HG03025 (cell line): Measurements from ENCODE around the gene MED13L.
A peak's percentile ranks its signal among the peaks of the same experiment; 100 is the strongest.

Experiments
- ATAC-seq: cut with Tn5 transposase; IDR thresholded peaks from one replicate; pipeline ENCODE4 v1.9.1; 2021; ENCODE audit warnings: mild to moderate bottlenecking, moderate library complexity; ENCODE audit not compliant: unreplicated experiment, low FRiP score

The MED13L gene

DNA sequence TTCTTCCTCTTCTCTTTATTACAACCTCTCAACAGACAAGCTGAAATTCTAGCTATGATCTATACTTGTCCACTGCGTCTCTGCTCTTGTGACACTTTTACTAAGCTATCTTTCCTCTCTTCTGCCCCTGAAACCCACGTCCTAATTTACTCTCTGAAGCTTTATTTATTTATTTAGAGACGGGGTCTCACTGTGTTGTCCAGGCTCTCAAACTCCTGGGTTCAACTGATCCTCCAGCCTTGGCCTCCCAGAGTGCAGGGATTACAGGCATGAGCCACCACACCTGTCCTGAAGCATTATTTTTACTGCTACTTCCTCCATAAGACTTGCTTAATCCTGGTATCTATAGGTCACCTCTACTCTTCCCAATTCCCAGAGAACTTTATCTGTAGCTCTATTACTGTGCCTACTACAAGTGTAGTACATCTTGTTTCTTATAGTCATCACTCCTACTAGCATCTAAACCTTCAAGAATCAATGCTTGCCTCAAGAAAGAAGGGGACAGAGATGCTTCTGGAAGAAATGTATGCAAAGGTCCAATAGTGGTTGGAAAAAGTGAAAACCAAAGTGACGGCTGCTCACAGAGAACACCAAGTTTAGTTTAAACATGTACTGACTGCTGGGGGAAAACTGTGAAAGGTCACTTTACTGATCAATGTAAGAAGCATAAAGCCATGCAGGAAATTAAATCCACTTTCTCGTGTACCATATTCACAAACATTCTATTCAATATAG is 61.3 kb downstream of the MED13L start:
- ATAC-seq = no peak

DNA sequence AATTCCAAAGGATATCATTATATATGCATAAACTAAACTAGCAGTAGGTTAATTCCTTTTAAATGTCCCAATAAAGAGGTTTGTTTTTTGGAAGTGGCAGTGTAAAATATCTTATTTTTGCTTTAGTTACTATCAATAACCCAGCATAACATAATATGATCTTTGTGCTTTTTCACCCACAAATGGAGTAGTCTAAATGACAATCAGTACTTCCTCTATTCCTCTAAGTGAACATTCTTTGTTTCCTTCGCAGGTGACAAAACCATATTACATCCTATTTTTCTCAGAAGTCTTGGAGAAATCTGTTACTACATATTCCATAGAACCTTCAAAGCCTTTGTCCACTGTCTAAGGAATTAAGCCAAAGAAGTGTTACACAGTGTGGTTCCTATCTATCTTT is 62.5 kb downstream of the MED13L start:
- ATAC-seq = no peak

DNA sequence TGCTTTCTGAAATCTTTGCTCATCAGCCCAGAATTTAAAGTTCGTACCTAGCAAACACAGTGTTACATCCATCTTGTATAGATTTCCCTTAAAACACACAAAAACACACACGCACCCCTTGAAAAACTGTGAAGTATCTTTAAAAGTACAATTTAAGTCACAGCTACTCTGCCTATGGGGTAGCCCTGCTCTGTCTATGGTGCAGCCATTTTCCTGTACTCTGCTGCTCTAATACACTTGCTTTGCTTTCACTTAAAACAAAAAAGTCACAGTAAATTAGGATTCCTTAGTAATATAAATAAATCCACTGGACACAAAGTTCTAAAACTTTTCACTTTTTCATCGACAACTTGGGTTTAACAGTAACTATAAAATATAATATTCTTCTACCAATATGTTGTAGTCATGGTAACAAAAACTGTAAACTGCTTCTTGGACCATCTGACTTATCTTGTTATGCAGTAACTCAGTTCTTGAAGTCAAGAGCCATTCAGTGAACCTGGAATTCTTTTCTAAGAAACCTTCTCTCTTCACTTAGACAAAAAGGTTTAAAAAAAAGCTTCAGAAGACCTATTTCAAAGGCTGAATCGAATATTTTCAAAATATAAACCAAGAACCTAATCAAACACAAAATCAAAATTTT is 63.5 kb downstream of the MED13L start:
- ATAC-seq = no peak

DNA sequence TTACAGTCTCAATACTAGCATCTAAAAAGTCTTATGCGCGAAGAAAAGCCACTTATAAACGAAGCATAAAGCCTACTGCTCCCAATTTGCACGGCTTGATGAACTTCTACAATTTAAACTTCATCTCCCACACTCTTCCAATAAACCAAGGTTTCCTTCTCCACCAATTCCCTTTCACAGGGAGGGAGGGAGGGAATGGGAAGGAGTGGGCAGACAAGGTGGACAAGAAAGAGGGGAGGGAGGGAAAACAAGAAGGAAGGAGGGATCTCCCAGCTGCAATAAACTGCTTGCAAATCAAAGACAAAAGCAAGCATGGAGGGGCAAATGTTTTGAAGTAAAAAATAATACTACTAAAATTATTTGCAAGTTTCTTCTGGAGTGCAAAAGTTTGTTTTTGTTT is 64.5 kb downstream of the MED13L start:
- no peak for ATAC-seq

DNA sequence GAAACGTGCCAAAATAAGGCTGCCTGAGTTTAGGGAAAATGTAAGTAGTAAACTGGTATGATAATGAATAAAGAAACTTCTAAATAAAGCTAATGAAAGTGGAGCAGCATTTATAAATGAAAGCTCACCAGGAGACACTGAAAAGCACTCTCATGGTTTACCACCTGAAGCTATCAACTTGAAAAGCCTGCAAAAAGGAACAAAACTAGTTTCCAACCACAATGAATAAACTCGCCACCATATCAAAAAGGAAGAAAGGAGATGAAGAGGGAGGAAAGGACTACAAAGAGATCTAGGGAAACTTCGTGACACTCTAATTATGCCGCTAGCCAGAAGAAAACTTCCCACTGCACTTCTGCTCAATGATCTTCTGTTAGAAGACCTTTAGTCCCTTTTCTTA is 66.7 kb downstream of the MED13L start:
- no peak for ATAC-seq

DNA sequence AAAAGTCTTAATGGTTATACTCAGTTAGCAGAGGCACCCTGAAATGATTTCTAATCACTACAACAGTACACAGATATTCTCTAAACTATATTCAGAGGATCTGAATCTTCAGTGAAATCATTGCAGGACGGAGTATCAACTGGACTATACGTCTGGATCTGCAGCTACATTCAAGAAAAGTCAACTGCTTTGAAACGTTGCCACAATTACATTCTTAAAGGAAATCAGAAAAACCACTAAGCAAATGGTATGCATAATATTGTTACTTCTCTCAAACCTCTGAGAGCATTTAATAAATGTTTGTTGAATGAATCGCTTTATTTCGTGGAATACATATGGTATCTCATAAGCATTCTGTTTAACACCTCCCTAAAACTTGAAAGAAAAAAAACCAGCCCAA is 67.4 kb downstream of the MED13L start:
- ATAC-seq = no peak

DNA sequence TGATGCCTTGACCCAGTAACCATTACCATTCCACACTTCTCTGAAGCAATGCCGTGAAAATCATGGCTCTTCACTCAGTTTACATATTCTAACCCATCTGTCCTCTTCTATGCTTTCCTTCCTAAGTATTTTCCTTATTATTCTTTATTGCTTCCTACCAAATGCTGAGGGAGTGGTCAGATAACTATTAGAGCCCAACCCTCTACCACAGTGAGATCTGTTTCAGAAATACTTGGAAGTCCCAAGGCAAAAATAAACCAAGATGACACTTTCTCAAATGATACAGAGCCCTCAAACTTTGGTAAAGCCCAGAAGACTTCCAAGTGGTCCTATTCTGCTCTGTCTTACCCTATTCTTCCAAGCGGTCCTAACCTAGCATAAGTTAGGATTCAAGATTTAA is 68.0 kb downstream of the MED13L start:
- no peak for ATAC-seq

DNA sequence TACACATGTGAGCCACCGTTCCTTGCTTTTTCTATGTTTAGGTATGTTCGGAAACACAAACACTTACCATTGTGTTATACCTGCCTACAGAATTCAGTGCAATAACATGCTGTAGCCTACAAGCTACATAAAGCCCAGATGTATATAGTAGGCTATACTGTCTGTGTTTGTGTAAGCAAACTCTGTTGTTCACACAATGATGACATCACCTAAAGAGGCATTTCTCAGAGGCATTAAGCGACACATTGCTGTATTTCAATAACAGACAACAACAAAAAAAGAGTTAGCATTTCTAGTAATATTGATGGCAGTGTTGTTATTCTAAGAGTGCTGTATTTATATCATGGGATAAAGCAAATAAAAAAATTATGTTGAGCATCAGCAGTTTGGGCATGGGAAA is 70.2 kb downstream of the MED13L start:
- ATAC-seq = no peak

DNA sequence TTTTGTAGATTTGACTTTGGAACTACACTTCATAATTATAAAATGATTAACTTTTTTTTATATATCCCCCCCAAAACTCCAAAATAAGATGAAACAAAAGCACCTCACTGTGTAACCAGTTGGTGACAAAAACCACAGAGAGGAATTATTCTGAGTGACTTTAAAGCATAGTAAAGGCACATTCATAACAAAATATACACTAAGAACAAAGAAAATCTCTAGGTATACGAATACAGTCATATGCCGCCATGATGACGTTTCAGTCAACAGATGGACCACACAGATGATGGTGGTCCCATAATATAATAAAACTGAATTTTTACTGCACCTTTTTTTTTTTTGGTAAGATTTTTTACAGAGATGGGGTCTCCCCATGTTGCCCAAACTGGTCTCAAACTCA is 70.7 kb downstream of the MED13L start:
- no peak for ATAC-seq

DNA sequence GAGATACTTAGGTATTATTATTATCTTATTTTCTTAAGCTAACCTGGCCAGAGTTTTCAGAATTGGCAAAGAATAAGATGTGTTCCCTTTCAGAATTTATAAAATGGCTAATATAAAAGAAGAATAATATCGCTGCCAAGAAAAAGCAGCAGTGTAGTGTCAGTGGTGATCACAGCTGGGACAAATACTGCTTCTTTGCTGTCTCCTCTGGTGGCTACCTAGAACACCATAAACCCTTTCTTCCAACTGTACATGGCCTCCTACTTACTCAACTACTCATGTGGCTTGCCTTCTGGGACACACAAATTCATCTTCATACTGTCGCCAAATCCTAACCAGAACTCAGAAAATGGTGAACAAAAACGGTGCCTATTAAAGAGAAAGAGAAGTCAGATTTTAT is 72.7 kb downstream of the MED13L start:
- no peak for ATAC-seq

DNA sequence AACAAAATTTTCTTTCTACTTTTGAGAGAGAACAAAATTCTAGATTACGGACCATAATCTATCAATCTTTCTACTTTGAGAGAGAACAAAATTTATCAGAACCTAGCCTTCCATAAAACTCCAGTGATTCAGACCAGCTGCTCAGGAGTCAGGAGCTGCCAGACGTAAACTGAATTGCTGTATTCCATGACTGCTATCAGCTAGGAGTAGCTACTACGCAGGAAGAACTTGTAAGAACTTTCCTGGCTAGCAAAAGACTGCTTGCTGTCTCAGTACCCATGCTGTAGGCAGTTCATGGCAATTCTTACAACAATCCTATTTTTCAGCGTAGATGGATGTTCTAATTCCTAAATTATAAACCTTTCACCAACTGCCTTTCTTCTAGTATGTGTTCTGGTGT is 73.3 kb downstream of the MED13L start:
- ATAC-seq = no peak

DNA sequence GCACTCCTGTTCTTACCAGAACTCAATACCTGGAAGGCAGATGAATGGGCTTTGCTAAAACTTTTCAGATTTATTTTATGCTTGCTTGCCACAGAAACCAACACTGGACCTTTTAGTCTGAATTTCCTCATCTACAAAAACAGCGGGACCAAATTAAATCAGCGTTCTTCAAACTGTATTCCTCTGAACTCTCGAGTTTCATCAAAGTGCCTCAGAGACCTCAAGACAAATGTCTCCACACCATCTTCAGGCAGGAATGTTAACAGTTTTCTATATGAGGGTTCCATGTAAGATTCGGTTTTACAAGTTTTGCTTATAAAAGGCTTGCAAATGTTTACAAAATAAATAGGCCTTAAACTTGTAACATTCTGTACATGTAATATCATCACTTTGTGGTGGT is 74.6 kb downstream of the MED13L start:
- no peak for ATAC-seq

DNA sequence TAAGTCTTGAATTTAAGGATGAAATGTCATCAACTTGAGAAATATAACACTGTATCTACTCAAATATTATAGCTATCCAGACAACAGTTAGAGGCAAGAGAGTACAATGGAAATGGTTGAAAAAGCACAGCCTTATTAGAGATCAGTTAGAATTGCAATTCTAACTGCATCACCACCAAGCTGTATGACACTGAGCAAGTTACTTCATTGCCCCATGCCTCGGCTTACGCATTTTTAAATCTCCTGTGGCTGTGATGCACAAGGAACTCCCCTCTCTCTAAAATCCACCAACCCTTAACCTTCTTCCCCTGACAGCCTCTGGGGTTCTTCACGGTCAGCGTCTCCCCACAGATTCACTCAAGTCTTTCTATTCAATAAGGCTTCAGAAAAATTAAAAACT is 75.1 kb downstream of the MED13L start:
- no peak for ATAC-seq

DNA sequence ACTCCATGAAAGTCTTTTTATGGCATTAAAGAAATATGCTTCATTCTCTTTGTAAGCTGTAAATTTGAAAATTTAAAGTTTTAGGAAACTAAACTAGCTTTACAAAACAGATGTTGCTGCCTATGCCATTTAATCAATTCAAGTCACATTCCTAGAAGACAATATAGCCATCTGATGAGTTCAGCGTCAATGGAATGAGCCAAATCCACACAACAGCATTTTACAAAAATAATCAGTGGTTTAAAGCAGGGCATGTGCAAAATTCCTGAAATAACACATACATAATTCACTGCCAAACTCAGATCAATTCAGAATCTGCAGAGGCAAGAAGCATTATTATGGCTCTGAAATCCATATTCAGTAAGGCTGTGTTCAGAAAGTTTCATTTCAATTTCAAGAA is 75.6 kb downstream of the MED13L start:
- ATAC-seq = no peak

DNA sequence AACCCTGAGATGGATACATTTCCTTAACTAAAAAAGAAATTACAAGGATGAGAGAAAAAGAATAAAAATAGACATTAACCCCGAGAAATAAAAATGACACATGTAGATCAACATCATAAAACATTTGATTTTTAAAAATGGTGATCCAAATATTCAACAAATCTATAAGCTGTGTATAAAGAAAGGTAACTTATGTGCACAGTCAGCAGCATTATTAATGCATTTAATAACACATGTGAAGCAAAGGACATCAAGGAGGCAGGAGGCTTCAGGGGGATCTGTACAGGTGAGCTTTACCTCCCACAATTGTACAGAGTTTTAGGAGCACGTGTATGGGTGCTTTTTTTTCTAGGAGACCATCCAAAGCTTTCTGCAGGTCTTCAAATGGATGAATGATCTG is 76.1 kb downstream of the MED13L start:
- no peak for ATAC-seq

DNA sequence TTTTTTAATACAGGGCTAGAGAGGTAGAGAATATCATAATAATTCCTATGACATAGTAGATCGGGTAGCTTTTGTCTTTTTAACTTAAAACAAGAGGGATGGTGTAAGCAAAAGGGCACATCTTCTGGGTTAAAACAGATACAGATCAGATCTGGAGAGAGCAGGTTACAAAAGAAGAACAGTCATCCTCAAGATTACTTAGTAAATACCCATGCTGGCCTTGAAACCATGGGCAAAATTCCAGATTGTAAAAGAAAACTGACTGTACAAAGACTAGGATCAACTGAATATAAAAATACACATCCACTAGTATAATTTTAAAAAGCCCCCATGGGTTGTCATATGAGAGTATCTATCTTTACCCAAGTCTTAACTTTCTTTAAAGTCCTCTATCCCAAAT is 76.7 kb downstream of the MED13L start:
- no peak for ATAC-seq

DNA sequence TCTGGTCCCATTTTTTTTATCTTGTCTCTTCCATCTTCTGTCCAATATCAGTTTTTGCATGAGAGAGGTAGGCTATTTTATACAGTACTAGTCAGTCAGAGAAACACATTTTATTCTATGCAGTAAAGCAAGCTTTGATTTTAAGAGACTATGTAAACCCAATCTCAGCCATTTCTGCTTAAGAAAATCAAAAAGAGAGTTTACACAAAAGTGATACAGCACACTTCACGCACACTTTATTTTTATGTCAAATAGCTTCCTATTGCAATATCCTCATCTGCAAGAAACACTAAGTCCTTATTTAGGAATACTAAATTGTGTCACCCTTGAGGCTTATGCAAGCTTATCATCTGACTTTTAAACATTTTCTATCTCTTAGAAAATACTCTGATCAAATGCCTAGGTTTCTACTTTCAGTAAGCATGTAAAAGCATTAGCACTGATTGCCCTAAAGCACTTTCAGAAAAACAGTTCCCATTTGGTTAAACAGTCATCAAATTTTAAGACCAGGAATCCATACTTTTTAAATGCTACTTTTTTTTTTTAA is 78.3 kb downstream of the MED13L start:
- ATAC-seq = no peak

DNA sequence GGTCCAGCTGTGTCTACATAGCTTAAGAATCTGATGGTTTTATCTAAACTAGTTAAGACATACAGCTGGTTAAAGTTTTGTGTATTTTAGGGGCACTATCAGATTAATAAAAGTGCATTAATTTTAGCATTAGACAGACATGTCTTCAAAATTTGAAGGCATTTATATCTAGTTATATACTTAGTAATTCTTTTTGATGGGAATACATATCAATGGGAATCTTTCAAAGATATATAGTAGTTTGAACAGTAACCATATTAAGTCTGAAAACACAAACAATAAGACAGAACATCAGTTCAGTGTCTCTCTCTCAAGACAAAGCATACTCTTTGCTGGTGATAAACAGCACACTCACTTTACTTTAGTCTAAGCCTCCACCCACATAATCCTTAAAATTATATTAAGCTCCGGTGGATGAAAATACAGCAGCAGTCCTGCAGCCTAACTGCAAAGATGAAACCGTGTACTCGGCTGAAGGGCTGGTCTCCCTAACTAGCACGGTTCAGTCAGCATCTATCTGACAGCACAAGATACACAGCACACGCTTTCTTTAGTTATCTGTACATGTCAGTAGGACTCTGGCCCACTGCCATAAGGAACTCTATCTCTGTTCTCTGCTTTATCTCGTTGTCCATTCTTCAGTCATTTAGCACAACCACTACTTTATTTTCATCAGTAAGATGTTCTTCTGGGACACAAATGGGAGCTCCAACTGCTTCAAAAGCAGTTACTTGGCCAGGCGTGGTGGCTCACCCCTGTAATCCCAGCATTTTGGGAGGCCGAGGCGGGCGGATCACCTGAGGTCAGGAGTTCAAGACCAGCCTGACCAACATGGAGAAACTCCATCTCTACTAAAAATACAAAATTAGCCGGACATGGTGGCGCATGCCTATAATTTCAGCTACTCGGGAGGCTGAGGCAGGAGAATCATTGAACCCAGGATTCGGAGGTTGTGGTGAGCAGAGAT is 80.5 kb downstream of the MED13L start:
- ATAC-seq = no peak

DNA sequence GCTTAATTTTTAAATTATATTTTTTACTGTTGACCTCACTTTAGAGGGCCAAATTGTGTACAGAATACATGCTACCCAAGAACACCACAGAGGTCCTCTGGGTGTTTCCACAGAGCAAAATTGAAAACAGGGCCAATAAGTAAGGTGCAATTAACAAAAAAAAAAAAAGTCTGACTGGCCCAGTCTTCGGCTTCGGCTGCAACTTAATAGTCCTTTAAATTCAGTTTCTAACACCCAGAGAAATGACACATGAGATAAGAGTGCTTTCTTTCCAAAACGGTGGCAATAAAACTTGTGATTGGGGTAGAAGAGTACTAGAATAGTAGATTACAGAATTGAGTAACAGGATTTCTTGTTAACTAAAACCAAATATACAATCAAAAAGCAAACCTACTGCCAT is 81.3 kb downstream of the MED13L start:
- no peak for ATAC-seq

DNA sequence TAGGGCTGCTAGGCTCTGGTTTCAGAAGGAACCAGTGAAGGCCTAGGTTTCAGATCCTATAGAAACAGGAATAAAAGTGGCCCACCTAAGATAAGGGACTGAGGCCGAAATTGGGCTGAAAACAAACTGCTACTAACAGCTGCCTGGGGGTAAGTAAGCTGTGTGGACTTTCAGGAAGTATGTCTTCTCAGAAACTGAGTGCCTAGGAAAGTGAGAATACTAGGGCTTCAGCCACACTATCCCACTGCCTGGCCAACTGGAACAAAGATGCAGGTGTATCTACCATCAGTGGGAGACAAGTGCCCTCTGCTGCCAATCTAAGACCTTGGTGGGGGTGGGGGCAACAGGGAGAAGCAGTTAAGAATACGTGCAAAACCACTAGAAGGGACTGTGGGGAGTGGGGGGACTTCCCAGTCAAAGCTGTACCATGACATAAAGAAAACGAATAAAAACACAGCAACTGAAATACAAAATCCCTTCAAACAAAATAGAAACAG is 82.5 kb downstream of the MED13L start:
- ATAC-seq = peak; percentile 90

DNA sequence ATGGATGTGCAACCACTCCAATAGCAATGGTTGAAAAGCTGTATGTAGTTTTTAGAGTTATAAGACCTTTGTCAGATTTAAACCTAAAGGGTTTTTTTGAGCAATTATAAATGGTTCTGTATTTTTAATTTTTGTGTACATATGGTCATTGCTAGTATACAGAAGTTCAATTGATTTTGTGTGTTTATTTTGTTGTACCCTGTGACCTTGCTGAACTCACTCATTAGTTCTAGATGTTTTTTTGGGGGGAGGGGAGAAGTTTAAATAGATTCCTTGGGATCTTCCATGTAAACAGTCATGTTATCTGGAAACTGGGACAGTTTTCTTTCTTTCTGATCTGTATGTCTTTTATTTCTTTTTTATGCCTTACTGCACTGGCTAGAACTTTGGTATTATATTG is 87.8 kb downstream of the MED13L start:
- ATAC-seq = no peak
